Lower lobe of right lung (tissue), 2 donors: ENCODE data around the gene BAZ2B. TPM values are rescaled to one million over a fixed set of nuclear protein-coding genes. Genes with fewer than 3 reads are reported as not detected.

ENCODE experiments used
- ATAC-seq, 2 donors: fragments of 200-7000 bp; cut with Tn5 transposase; one replicate each; pipeline ENCODE4 v1.9.1; 2020 to 2022; ENCODE audit warnings: mild to moderate bottlenecking in 2 of 2, moderate library complexity in 2 of 2
- DNase-seq: peaks from one replicate; pipeline ENCODE4 v3.0.0-alpha.2; 2020
- H3K27ac ChIP-seq: fragments of 200-600 bp; one replicate; pipeline ENCODE4 v1.8.0; 2022
- H3K27me3 ChIP-seq: fragments of 200-600 bp; one replicate; pipeline ENCODE4 v1.8.0; 2022; ENCODE audit warnings: low read depth
- H3K36me3 ChIP-seq: fragments of 200-600 bp; one replicate; pipeline ENCODE4 v1.8.0; 2022; ENCODE audit warnings: mild to moderate bottlenecking
- H3K4me1 ChIP-seq: fragments of 200-600 bp; one replicate; pipeline ENCODE4 v1.8.0; 2022
- H3K4me3 ChIP-seq: fragments of 200-600 bp; one replicate; pipeline ENCODE4 v1.8.0; 2022; ENCODE audit warnings: mild to moderate bottlenecking
- H3K9me3 ChIP-seq: fragments of 200-600 bp; one replicate; pipeline ENCODE4 v1.8.0; 2022
- CTCF ChIP-seq: fragments of 200-600 bp; IDR thresholded peaks from one replicate; pipeline ENCODE4 v1.8.0; 2022; ENCODE audit warnings: antibody characterized with exemption, mild to moderate bottlenecking
- intact Hi-C: fragments of 100-400 bp; cut with DNase I; formaldehyde crosslinking; loops from one replicate; pipeline ENCODE4 v1.11.0; 2022
- total RNA-seq: library from RNA; stranded (reverse); fragmentation: NEBNext Ultra II Directional; extraction: Animal tissue kit (Norgen Biotek cat#: 25700); gene quantifications from one replicate; pipeline ENCODE4 v1.2.1, GENCODE V29; 2021
- donor health status: DM: no; HTN: yes; CAD: no; lungs with severe emphysema.

Gene BAZ2B
- total RNA-seq, 1 donor from 2014 or later: 97.4 TPM

- H3K27ac ChIP-seq: no peak overlapping the region
- intact Hi-C loops: no loop called here
Measured at GRCh38 chr2:159592441-159592840, 23.9 kb downstream of the BAZ2B start.

DNA sequence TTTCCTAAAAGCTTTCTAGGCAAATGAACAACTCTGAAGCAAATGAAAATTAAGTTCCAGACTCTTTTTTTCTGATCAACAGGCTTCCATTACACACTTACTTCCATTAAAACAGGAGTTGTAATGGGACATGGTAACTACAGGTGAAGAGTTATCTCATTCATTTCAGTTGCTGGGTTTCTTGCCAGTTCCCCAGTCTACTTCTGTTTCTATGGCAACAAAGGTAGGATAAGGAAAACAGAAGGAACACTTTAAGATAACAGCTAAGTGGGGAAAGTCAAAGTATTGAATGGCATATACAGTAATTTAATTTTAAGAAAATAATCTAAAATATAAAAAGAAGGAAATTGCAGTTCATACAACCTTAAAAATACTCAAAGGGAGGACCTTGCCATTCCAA, 25.1 kb downstream of the BAZ2B start:
- H3K27ac ChIP-seq: no peak overlapping the region
- peaks cover 5% of the 10 kb centered on the region for H3K4me1 ChIP-seq
- no peaks in the 10 kb centered on the region for H3K9me3 ChIP-seq
- no peaks in the 10 kb centered on the region for H3K36me3 ChIP-seq
- no peak for DNase-seq
- peak in 1 of 2 donors; percentile 78 for ATAC-seq
- no peak for TF ChIP-seq CTCF
- H3K4me3 ChIP-seq: no peak overlapping the region
- intact Hi-C loops: no loop called here
- no peaks in the 10 kb centered on the region for H3K27me3 ChIP-seq

More at GRCh38 chr2:159592441-159592840, 23.9 kb downstream of the BAZ2B start:
- ATAC-seq (peak in 1 of 2 donors; percentile 29), DNase-seq (no peak)
- H3K36me3 ChIP-seq: no peaks in the 10 kb centered on the region
- no peak for TF ChIP-seq CTCF
- no peaks in the 10 kb centered on the region for H3K9me3 ChIP-seq
- no peak overlapping the region for H3K4me3 ChIP-seq
- peaks cover 5% of the 10 kb centered on the region for H3K4me1 ChIP-seq
- H3K27me3 ChIP-seq: no peaks in the 10 kb centered on the region

DNA sequence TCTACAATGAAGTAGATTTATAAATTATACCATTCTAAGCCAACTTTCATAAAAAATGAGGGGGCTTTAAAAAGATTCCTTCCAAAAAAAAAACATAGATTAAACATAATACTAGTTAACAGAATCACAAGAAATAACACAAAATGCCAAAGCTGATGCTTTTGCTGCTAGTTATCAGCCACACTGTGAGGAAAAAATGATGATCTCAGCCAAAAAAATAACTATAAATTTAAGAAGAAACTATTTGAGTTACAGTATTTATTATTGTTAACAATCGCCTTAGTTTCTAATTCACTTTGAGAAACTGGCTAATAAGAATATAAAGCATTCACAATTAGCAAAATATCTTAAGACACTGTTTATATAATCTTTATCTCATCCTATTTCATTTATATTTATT, 27.1 kb downstream of the BAZ2B start:
- Histone ChIP-seq H3K27me3 (no peaks in the 10 kb centered on the region), H3K36me3 (no peaks in the 10 kb centered on the region), H3K4me1 (peaks cover 5% of the 10 kb centered on the region), H3K27ac (no peak overlapping the region), H3K9me3 (no peaks in the 10 kb centered on the region), H3K4me3 (no peak overlapping the region)
- DNase-seq (no peak), ATAC-seq (no peak)
- TF ChIP-seq CTCF: no peak
- intact Hi-C loops: no loop called here

- H3K4me1 ChIP-seq: no peaks in the 10 kb centered on the region
- H3K4me3 ChIP-seq: no peak overlapping the region
- no peak for TF ChIP-seq CTCF
- intact Hi-C loops: no loop called here
- no peaks in the 10 kb centered on the region for H3K9me3 ChIP-seq
- H3K27ac ChIP-seq: no peak overlapping the region
- H3K27me3 ChIP-seq: no peaks in the 10 kb centered on the region
- no peak for ATAC-seq
- no peaks in the 10 kb centered on the region for H3K36me3 ChIP-seq
- DNase-seq: no peak
Measured at GRCh38 chr2:159586034-159586433, 30.3 kb downstream of the BAZ2B start.

DNA sequence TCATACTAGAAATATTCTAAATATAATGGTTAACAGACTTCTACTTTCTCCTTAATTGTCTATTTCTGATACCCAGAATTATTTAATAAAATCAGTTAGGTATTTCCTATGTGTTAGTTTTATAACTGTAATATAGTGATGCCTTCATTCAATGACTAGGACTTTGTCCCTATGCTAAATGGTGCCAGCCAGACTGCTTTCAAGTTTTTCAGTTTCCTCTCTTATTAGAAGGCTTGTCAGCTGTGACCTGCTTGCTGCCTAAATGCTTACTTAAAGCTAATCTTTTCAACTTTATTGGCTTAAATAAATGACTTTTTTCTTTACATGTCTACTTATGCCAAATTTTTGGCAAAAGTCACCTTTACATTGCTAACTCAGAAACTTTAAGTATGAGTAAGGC, 30.7 kb downstream of the BAZ2B start:
- no peak for TF ChIP-seq CTCF
- no peak overlapping the region for H3K27ac ChIP-seq
- H3K36me3 ChIP-seq: no peaks in the 10 kb centered on the region
- ATAC-seq: no peak
- H3K27me3 ChIP-seq: no peaks in the 10 kb centered on the region
- no peaks in the 10 kb centered on the region for H3K9me3 ChIP-seq
- intact Hi-C loops: no loop called here
- no peak for DNase-seq
- H3K4me3 ChIP-seq: no peak overlapping the region
- no peaks in the 10 kb centered on the region for H3K4me1 ChIP-seq

GRCh38 chr2:159584796-159585195, 31.6 kb downstream of the BAZ2B start:
- Histone ChIP-seq H3K36me3 (no peaks in the 10 kb centered on the region), H3K4me1 (no peaks in the 10 kb centered on the region), H3K27ac (no peak overlapping the region), H3K9me3 (no peaks in the 10 kb centered on the region), H3K27me3 (no peaks in the 10 kb centered on the region), H3K4me3 (no peak overlapping the region)
- ATAC-seq: no peak
- intact Hi-C loops: no loop called here
- TF ChIP-seq CTCF: no peak
- DNase-seq: no peak
